Measurements from ENCODE around the gene MAP3K3. TPM values are rescaled to one million over a fixed set of nuclear protein-coding genes. Genes with fewer than 3 reads are reported as not detected.

MAP3K3 gene
- total and polyA plus RNA-seq, 4 donors = 24.5 to 56.3 (median 41.5) TPM

- H3K27me3 ChIP-seq (ENCODE audit: control insufficient read depth in 3 of 3, insufficient read depth in 3 of 3, low read length in 2 of 3) = no peaks in the 10 kb centered on the region
- WGBS, 2 donors = 86 to 93% methylated on average over 16 of the region's 16 CpGs
- no peaks in the 10 kb centered on the region for H3K9me3 ChIP-seq (ENCODE audit: control insufficient read depth in 4 of 4, insufficient read depth in 3 of 4, low read length in 3 of 4)
- peaks cover 1 to 27% (median 15%) of the 10 kb centered on the region in 4 donors for H3K36me3 ChIP-seq (ENCODE audit: control insufficient read depth in 4 of 4, insufficient read depth in 4 of 4, low read length in 4 of 4)
- ATAC-seq (ENCODE audit: insufficient read depth, low FRiP score) = no peak
- TF ChIP-seq, protein P1, sequence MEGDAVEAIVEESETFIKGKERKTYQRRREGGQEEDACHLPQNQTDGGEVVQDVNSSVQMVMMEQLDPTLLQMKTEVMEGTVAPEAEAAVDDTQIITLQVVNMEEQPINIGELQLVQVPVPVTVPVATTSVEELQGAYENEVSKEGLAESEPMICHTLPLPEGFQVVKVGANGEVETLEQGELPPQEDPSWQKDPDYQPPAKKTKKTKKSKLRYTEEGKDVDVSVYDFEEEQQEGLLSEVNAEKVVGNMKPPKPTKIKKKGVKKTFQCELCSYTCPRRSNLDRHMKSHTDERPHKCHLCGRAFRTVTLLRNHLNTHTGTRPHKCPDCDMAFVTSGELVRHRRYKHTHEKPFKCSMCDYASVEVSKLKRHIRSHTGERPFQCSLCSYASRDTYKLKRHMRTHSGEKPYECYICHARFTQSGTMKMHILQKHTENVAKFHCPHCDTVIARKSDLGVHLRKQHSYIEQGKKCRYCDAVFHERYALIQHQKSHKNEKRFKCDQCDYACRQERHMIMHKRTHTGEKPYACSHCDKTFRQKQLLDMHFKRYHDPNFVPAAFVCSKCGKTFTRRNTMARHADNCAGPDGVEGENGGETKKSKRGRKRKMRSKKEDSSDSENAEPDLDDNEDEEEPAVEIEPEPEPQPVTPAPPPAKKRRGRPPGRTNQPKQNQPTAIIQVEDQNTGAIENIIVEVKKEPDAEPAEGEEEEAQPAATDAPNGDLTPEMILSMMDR (IDR thresholded peaks at IDR 0.05; ENCODE audit: control extremely low read depth, extremely low read depth) = no peak
- peaks cover 0 to 19% (median 8%) of the 10 kb centered on the region in 5 donors for H3K4me1 ChIP-seq (ENCODE audit: control insufficient read depth in 5 of 5, insufficient read depth in 5 of 5, low read length in 5 of 5)
- H3K4me3 ChIP-seq = no peak overlapping the region
- no peak for DNase-seq
- H3K27ac ChIP-seq (ENCODE audit: low read depth in 1 of 2, low read length in 1 of 2) = no peak overlapping the region
- H3K9ac ChIP-seq (ENCODE audit: insufficient read depth in 1 of 2, low read length in 2 of 2) = no peak overlapping the region
These were observed 81.5 kb downstream of the MAP3K3 start for GRCh38 chr17:63703556-63704258.

DNA sequence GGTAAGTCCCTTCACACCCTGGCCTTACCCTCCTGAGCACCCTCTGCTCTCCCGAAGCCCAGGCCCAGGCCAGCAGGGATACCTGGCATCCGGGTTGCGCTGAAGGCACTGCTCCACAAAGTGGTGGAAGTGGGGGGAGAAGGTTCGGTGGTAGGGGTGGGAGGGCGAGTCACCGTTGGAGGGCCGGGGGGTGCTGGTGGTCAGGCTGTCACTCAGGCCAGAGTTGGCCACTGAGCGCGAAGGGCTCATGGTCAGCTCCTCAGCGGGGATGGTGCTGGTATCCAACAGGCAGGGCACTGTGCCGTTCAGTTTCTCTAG, 82.0 kb downstream of the MAP3K3 start:
- Histone ChIP-seq H3K4me3 (no peak overlapping the region), H3K27ac (ENCODE audit: low read depth in 1 of 2, low read length in 1 of 2) (no peak overlapping the region), H3K36me3 (ENCODE audit: control insufficient read depth in 4 of 4, insufficient read depth in 4 of 4, low read length in 4 of 4) (peaks cover 6 to 27% (median 20%) of the 10 kb centered on the region in 4 donors), H3K4me1 (ENCODE audit: control insufficient read depth in 5 of 5, insufficient read depth in 5 of 5, low read length in 5 of 5) (peaks cover 0 to 19% (median 8%) of the 10 kb centered on the region in 5 donors), H3K27me3 (ENCODE audit: control insufficient read depth in 3 of 3, insufficient read depth in 3 of 3, low read length in 2 of 3) (no peaks in the 10 kb centered on the region), H3K9me3 (ENCODE audit: control insufficient read depth in 4 of 4, insufficient read depth in 3 of 4, low read length in 3 of 4) (no peaks in the 10 kb centered on the region), H3K9ac (ENCODE audit: insufficient read depth in 1 of 2, low read length in 2 of 2) (no peak overlapping the region)
- ATAC-seq (ENCODE audit: insufficient read depth, low FRiP score) (no peak), DNase-seq (no peak)
- TF ChIP-seq, protein P1 (IDR thresholded peaks at IDR 0.05; ENCODE audit: control extremely low read depth, extremely low read depth) = no peak
- WGBS, 2 donors = 93 to 97% methylated on average over 11 of the region's 11 CpGs

DNA sequence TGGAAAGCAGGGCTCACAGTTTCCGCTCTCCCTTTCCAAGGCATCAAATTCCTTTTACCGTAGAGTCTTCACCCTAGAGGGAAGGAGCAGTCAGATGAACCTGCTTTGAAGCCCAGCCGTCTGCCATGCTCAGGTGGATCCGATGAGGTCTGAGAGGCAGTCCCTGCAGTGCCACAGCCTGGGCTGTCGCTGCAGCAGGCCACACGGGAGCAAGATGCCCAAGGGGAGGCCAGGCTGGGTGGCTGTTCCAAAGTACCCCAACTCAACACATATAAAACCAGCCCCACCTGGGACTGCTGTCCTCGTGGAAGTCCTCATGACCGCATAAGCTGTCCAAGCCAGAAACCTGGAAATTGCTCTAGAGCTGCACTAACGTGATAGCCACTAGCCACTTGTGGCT, 82.6 kb downstream of the MAP3K3 start:
- peaks cover 13 to 29% (median 21%) of the 10 kb centered on the region in 4 donors for H3K36me3 ChIP-seq (ENCODE audit: control insufficient read depth in 4 of 4, insufficient read depth in 4 of 4, low read length in 4 of 4)
- no peaks in the 10 kb centered on the region for H3K27me3 ChIP-seq (ENCODE audit: control insufficient read depth in 3 of 3, insufficient read depth in 3 of 3, low read length in 2 of 3)
- H3K27ac ChIP-seq (ENCODE audit: low read depth in 1 of 2, low read length in 1 of 2) = no peak overlapping the region
- no peak for ATAC-seq (ENCODE audit: insufficient read depth, low FRiP score)
- TF ChIP-seq, protein P1 (IDR thresholded peaks at IDR 0.05; ENCODE audit: control extremely low read depth, extremely low read depth) = no peak
- no peak overlapping the region for H3K4me3 ChIP-seq
- H3K4me1 ChIP-seq (ENCODE audit: control insufficient read depth in 5 of 5, insufficient read depth in 5 of 5, low read length in 5 of 5) = peaks cover 0 to 19% (median 8%) of the 10 kb centered on the region in 5 donors
- WGBS, 2 donors = 89 to 91% methylated on average over 9 of the region's 9 CpGs
- H3K9ac ChIP-seq (ENCODE audit: insufficient read depth in 1 of 2, low read length in 2 of 2) = no peak overlapping the region
- no peak for DNase-seq
- H3K9me3 ChIP-seq (ENCODE audit: control insufficient read depth in 4 of 4, insufficient read depth in 3 of 4, low read length in 3 of 4) = no peaks in the 10 kb centered on the region

- Histone ChIP-seq H3K4me1 (ENCODE audit: control insufficient read depth in 5 of 5, insufficient read depth in 5 of 5, low read length in 5 of 5) (peaks cover 0 to 19% (median 7%) of the 10 kb centered on the region in 5 donors), H3K27me3 (ENCODE audit: control insufficient read depth in 3 of 3, insufficient read depth in 3 of 3, low read length in 2 of 3) (no peaks in the 10 kb centered on the region), H3K9ac (ENCODE audit: insufficient read depth in 1 of 2, low read length in 2 of 2) (no peak overlapping the region), H3K4me3 (no peak overlapping the region), H3K27ac (ENCODE audit: low read depth in 1 of 2, low read length in 1 of 2) (no peak overlapping the region), H3K9me3 (ENCODE audit: control insufficient read depth in 4 of 4, insufficient read depth in 3 of 4, low read length in 3 of 4) (no peaks in the 10 kb centered on the region), H3K36me3 (ENCODE audit: control insufficient read depth in 4 of 4, insufficient read depth in 4 of 4, low read length in 4 of 4) (peaks cover 18 to 34% (median 27%) of the 10 kb centered on the region in 4 donors)
- DNase-seq (no peak), ATAC-seq (ENCODE audit: insufficient read depth, low FRiP score) (no peak)
- TF ChIP-seq, protein P1 (IDR thresholded peaks at IDR 0.05; ENCODE audit: control extremely low read depth, extremely low read depth) = no peak
- WGBS, 2 donors = 20 to 38% methylated on average over 3 of the region's 3 CpGs
These were observed 83.4 kb downstream of the MAP3K3 start for GRCh38 chr17:63705657-63706056.
